Small intestine (tissue), 7 donors: ENCODE results near the gene TAOK2. TPM values are rescaled to one million over a fixed set of nuclear protein-coding genes. Genes with fewer than 3 reads are reported as not detected.

Source experiments
- DNase-seq, 2 donors: peaks; one replicate each; pipeline versions ENCODE4 v3.0.0 to v3.0.0-alpha.2; 2013
- FAIRE-seq: peaks from 2 replicates; lab custom pipeline; 2012; peaks lifted over from hg19 to GRCh38; lab: Jason Lieb, UNC
- H3K27ac ChIP-seq, 3 donors: one replicate each; pipeline ENCODE4 v1.5.1; 2013; ENCODE audit warnings: low read length in 2 of 3, mild to moderate bottlenecking in 2 of 3, control low read depth in 1 of 3, inconsistent platforms in 1 of 3, low read depth in 1 of 3, moderate library complexity in 1 of 3
- H3K27me3 ChIP-seq, 3 donors: one replicate each; pipeline ENCODE4 v1.6.1; 2013; ENCODE audit warnings: low read length in 3 of 3, inconsistent platforms in 1 of 3; ENCODE audit not compliant: control insufficient read depth in 3 of 3, insufficient read depth in 3 of 3
- H3K36me3 ChIP-seq, 3 donors: one replicate each; pipeline ENCODE4 v1.6.1; 2013; ENCODE audit warnings: low read length in 3 of 3, inconsistent platforms in 1 of 3, low read depth in 1 of 3, mild to moderate bottlenecking in 1 of 3, moderate library complexity in 1 of 3; ENCODE audit not compliant: control insufficient read depth in 3 of 3, insufficient read depth in 2 of 3
- H3K4me1 ChIP-seq, 3 donors: one replicate each; pipeline ENCODE4 v1.6.1; 2013; ENCODE audit warnings: low read length in 2 of 3, inconsistent platforms in 1 of 3, low read depth in 1 of 3, mild to moderate bottlenecking in 1 of 3, moderate library complexity in 1 of 3; ENCODE audit not compliant: control insufficient read depth in 3 of 3, insufficient read depth in 2 of 3
- H3K4me3 ChIP-seq, 3 donors: one replicate each; pipeline ENCODE4 v1.5.1; 2013; ENCODE audit warnings: low read length in 3 of 3, control low read depth in 1 of 3, inconsistent platforms in 1 of 3, low read depth in 1 of 3, mild to moderate bottlenecking in 1 of 3, moderate library complexity in 1 of 3
- H3K9me3 ChIP-seq, 2 donors: one replicate each; pipeline ENCODE4 v1.6.1; 2013; ENCODE audit warnings: low read depth in 1 of 2, low read length in 1 of 2; ENCODE audit not compliant: control insufficient read depth in 2 of 2, insufficient read depth in 1 of 2
- WGBS, 3 donors: extraction: QIAGEN DNeasy Blood & Tissue Kit; methylation state at CpG; one replicate each; pipeline ENCODE4 v1.1.7; 2013; 5-methylcytosine and 5-hydroxymethylcytosine counted together
- polyA plus RNA-seq, 4 donors: library from polyadenylated mRNA; stranded (reverse) in 3 of 4; unstranded in 1 of 4; fragments of 200-250 nt in 3 of 4; fragments of 120-200 nt in 1 of 4; gene quantifications; one replicate each; pipeline versions ENCODE4 v1.2.1 to v1.2.3, GENCODE V29; 2013
- donor health status: healthy with polysubstance abuse.
- donor health status: control.
- donor health status: control.
- donor health status: Bipolar disorder and iron deficiency.
- donor health status: healthy.

The TAOK2 gene
- polyA plus RNA-seq, 4 donors = 21.6 to 36.7 (median 29.0) TPM

DNA sequence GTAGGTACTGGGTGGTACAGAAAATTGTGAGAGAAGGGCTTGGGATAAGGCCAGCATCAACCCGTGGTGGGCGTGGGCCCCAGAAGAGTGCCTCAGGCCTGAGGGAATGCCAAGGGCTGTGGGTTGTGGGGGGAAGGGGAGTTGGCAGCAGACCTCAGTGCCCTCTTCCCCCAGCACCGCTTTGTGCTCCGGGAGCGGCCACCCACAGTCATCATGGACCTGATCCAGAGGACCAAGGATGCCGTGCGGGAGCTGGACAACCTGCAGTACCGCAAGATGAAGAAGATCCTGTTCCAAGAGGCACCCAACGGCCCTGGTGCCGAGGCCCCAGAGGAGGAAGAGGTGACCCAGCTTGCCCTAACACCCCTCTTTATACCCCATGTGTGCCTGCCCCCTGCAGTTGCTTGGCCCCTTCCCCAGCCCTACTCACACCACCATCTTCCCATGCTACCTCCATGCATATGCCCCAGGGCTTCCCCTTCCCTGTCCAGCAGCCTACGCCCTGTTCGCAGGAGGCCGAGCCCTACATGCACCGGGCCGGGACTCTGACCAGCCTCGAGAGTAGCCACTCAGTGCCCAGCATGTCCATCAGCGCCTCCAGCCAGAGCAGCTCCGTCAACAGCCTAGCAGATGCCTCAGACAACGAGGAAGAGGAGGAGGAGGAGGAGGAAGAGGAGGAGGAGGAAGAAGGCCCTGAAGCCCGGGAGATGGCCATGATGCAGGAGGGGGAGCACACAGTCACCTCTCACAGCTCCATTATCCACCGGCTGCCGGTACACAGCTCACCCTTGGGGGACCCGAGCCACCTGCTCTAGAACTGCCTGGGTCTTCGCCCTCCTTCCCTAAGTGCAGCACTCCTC is 9.1 kb downstream of the TAOK2 start:
- no peaks in the 10 kb centered on the region for H3K9me3 ChIP-seq
- no peak for FAIRE-seq
- peaks cover 32 to 91% (median 54%) of the 10 kb centered on the region in 3 donors for H3K36me3 ChIP-seq

DNA sequence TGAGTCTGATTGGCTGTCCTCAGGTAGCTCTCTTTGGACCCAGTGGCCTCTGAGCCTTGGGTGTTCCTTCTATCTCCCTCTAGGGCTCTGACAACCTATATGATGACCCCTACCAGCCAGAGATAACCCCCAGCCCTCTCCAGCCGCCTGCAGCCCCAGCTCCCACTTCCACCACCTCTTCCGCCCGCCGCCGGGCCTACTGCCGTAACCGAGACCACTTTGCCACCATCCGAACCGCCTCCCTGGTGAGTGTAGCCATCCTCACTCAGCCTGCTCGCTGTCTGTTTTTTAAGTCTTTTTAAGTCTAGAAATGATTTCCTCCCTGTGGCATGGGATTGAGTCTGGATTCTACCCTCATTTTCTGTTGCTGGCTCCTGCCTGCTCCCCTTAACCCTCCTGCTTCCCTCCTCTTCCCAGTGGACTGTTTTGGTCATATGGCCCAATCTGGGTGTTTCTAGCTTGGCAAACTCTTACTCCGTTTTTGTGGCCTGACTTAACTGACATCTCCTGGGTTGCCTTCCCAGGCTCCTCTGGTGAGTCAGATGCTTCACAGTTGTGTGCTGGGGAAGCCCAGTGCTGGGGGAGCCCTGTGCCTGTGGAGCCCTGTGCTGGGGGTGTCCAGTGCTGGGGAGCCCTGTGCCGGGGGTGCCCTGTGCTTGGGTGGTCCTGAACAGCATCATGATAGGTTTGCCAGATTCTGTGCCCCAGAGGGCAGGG is 9.9 kb downstream of the TAOK2 start:
- no peaks in the 10 kb centered on the region for H3K4me1 ChIP-seq
- DNase-seq (no peak), FAIRE-seq (no peak)
- no peaks in the 10 kb centered on the region for H3K27me3 ChIP-seq
- no peak overlapping the region for H3K27ac ChIP-seq
- no peak overlapping the region for H3K4me3 ChIP-seq
- 92 to 95% (median 92%) methylated on average over 12 of the region's 12 CpGs for WGBS, 3 donors
- peaks cover 32 to 91% (median 54%) of the 10 kb centered on the region in 3 donors for H3K36me3 ChIP-seq
- no peaks in the 10 kb centered on the region for H3K9me3 ChIP-seq

More for the DNA sequence above, 9.1 kb downstream of the TAOK2 start:
- DNase-seq = no peak
- WGBS, 3 donors = 91 to 94% (median 92%) methylated on average over 20 to 24 of the region's 24 CpGs
- Histone ChIP-seq H3K27me3 (no peaks in the 10 kb centered on the region), H3K27ac (no peak overlapping the region), H3K4me1 (no peaks in the 10 kb centered on the region), H3K4me3 (no peak overlapping the region)

DNA sequence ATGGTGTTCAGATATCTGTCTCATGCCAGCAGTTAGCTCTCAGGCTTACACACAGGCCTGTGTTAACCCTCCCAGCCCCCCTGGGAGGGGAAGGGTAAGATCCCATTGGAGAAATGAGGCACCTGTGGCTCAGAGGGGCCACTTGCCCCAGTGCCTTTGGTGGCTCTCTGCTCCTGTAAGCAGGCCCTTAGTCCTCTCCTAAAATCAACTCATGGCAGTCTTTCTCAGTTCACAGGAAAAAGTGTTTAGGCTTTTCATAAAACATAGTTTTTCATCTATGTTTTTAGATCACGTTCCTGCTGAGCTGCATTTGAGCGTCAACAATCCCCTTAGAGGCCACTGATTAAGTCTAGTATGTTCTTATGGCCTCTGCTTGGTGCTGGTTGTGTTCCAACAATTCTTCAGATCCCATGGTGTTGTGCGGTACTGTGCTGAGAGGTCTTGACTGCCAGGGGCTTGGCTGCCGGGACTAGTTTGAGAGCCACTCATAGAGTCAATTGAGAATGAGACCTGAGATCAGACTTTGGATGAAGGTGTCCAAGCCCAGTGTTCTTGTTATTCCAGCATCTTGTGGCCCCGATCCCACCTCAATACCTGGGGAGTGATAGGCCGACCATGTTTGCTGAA is 10.6 kb downstream of the TAOK2 start:
- H3K27ac ChIP-seq = no peak overlapping the region
- FAIRE-seq = no peak
- H3K4me3 ChIP-seq = no peak overlapping the region
- no peaks in the 10 kb centered on the region for H3K9me3 ChIP-seq
- no peaks in the 10 kb centered on the region for H3K4me1 ChIP-seq
- no peak for DNase-seq
- H3K36me3 ChIP-seq = peaks cover 30 to 91% (median 56%) of the 10 kb centered on the region in 3 donors
- H3K27me3 ChIP-seq = no peaks in the 10 kb centered on the region
- 85 to 95% (median 90%) methylated on average over 6 of the region's 6 CpGs for WGBS, 3 donors

DNA sequence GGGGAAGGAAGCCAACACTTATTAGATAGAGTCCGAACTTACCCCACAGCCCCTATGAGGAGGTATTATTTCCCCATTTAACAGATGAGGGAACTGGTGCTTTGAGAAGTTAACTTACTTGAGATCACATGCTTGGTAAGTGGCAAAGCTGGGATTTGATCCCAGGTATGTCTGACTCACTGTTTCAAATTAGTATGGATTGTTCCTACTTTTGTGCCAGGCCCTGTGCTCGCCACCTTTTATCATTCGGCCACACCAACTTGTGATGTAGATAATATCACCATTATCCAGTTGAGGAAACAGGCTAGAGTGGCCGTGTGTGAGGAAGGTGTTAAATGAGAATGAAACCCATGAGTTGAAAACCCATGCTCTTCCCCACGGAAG is 11.1 kb downstream of the TAOK2 start:
- Histone ChIP-seq H3K27ac (no peak overlapping the region), H3K4me1 (no peaks in the 10 kb centered on the region), H3K9me3 (no peaks in the 10 kb centered on the region), H3K27me3 (no peaks in the 10 kb centered on the region), H3K36me3 (peaks cover 30 to 92% (median 52%) of the 10 kb centered on the region in 3 donors), H3K4me3 (no peak overlapping the region)
- DNase-seq (no peak), FAIRE-seq (no peak)
- 89 to 94% (median 94%) methylated on average over 5 of the region's 5 CpGs for WGBS, 3 donors

DNA sequence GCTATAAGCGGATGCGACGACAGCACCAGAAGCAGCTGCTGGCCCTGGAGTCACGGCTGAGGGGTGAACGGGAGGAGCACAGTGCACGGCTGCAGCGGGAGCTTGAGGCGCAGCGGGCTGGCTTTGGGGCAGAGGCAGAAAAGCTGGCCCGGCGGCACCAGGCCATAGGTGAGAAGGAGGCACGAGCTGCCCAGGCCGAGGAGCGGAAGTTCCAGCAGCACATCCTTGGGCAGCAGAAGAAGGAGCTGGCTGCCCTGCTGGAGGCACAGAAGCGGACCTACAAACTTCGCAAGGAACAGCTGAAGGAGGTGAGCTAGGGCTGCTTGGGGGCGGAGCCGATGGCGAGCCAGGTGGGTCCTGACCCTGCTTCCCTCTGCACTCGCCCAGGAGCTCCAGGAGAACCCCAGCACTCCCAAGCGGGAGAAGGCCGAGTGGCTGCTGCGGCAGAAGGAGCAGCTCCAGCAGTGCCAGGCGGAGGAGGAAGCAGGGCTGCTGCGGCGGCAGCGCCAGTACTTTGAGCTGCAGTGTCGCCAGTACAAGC is 11.7 kb downstream of the TAOK2 start:
- H3K4me1 ChIP-seq = no peaks in the 10 kb centered on the region
- H3K36me3 ChIP-seq = peaks cover 30 to 86% (median 50%) of the 10 kb centered on the region in 3 donors
- no peaks in the 10 kb centered on the region for H3K27me3 ChIP-seq
- H3K4me3 ChIP-seq = no peak overlapping the region
- H3K9me3 ChIP-seq = no peaks in the 10 kb centered on the region
- FAIRE-seq (no peak), DNase-seq (no peak)
- WGBS, 3 donors = 94 to 98% (median 94%) methylated on average over 27 to 28 of the region's 28 CpGs
- H3K27ac ChIP-seq = no peak overlapping the region

DNA sequence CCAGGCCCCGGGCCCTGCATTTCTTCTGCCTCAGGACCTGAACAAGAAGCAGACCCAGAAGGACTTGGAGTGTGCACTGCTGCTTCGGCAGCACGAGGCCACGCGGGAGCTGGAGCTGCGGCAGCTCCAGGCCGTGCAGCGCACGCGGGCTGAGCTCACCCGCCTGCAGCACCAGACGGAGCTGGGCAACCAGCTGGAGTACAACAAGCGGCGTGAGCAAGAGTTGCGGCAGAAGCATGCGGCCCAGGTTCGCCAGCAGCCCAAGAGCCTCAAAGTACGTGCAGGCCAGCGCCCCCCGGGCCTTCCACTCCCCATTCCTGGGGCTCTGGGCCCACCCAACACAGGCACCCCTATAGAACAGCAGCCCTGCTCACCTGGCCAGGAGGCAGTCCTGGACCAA is 12.6 kb downstream of the TAOK2 start:
- Histone ChIP-seq H3K4me1 (no peaks in the 10 kb centered on the region), H3K4me3 (no peak overlapping the region), H3K27ac (no peak overlapping the region), H3K27me3 (no peaks in the 10 kb centered on the region), H3K9me3 (no peaks in the 10 kb centered on the region), H3K36me3 (peaks cover 31 to 93% (median 51%) of the 10 kb centered on the region in 3 donors)
- 93 to 96% (median 96%) methylated on average over 20 of the region's 20 CpGs for WGBS, 3 donors
- FAIRE-seq (no peak), DNase-seq (no peak)

DNA sequence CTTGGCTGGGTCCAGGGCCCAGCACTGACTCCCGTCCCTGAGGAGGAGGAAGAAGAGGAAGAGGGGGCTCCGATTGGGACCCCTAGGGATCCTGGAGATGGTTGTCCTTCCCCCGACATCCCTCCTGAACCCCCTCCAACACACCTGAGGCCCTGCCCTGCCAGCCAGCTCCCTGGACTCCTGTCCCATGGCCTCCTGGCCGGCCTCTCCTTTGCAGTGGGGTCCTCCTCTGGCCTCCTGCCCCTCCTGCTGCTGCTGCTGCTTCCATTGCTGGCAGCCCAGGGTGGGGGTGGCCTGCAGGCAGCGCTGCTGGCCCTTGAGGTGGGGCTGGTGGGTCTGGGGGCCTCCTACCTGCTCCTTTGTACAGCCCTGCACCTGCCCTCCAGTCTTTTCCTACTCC is 13.3 kb downstream of the TAOK2 start:
- 89 to 100% (median 92%) methylated on average over 4 to 5 of the region's 5 CpGs for WGBS, 3 donors
- H3K4me3 ChIP-seq = no peak overlapping the region
- no peak for DNase-seq
- FAIRE-seq = no peak
- no peak overlapping the region for H3K27ac ChIP-seq
- H3K9me3 ChIP-seq = no peaks in the 10 kb centered on the region
- H3K27me3 ChIP-seq = no peaks in the 10 kb centered on the region
- no peaks in the 10 kb centered on the region for H3K4me1 ChIP-seq
- H3K36me3 ChIP-seq = peaks cover 25 to 94% (median 44%) of the 10 kb centered on the region in 3 donors
